ENCODE measurements around the gene VPS16.

Gene VPS16

GRCh38 chr20:2840138-2840966 is at the start of gene VPS16, which contains the start of gene PCED1A:
VPS16 (plus strand) TSS chr20:2840745; CDS start chr20:2840775, 30 bp downstream.
PCED1A (minus strand) TSS chr20:2840655; CDS start chr20:2839912, 743 bp downstream.
- peak; percentile 76 to 89 (median 82) for DNase-seq (ENCODE audit: low read depth in 3 of 3)

DNA sequence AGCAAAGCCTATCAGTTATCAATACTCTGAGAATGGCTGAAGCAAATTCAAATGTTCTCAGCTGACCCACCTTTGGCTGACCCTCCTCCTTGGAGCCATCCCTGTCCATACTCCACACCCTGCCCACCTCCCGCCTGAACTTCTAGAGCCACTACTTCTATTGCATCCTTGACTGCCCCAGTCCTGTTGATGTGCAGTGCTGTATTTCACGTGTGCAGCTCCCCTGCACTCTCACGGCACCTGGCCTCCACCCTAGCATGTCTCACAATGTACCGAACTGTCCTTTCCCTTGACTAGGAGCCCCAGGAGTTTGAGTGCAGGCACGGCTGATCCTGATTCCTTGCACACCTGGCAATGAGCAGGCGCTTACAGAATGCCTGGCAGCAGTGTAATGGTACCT is 47.1 kb upstream of the VPS16 start:
- DNase-seq (ENCODE audit: low read depth in 3 of 3), result no peak

GRCh38 chr20:2794202-2794748 is 46.3 kb upstream of the VPS16 start:
- no peak for DNase-seq (ENCODE audit: low read depth in 3 of 3)

GRCh38 chr20:2794866-2795447 is 45.6 kb upstream of the VPS16 start:
- DNase-seq (ENCODE audit: low read depth in 3 of 3), result no peak

- no peak for DNase-seq (ENCODE audit: low read depth in 3 of 3)
These were observed 45.1 kb upstream of the VPS16 start for GRCh38 chr20:2795451-2795850.

DNA sequence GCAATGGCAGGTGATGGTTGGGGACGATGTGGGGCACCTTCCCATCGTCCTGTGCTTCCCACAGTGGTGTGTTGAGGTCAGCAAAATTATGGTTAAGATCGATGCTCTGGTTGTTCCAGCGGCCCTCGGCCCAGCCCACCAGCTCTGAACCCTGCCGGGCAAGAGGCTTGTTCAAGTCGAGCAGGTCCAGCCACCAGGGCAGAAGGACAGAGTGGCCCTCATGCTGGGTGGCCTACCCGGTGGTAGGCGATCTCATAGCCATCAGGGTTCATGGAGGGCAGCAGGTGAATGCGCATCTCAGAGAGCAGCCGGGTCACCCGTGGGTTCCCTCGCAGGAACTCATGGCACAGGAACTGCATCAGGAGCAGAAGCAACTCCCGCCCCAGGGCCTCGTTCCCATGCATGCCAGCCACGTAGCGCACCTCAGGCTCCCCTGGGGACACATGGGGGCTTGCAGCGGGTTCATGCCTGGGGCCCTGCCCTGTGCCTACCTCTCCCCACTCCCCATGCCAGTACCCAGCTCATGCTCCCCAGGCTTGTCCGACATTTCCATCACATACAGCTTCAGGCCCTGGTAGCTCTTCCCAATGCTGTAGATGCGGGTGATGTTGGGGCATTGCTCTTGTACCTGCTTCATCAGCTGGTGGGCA is 44.4 kb upstream of the VPS16 start:
- no peak for DNase-seq (ENCODE audit: low read depth in 3 of 3)

GRCh38 chr20:2797136-2797983 is 43.2 kb upstream of the VPS16 start:
- no peak for DNase-seq (ENCODE audit: low read depth in 3 of 3)

- no peak for DNase-seq (ENCODE audit: low read depth in 3 of 3)
These were observed 42.3 kb upstream of the VPS16 start for GRCh38 chr20:2798095-2798805.

DNA sequence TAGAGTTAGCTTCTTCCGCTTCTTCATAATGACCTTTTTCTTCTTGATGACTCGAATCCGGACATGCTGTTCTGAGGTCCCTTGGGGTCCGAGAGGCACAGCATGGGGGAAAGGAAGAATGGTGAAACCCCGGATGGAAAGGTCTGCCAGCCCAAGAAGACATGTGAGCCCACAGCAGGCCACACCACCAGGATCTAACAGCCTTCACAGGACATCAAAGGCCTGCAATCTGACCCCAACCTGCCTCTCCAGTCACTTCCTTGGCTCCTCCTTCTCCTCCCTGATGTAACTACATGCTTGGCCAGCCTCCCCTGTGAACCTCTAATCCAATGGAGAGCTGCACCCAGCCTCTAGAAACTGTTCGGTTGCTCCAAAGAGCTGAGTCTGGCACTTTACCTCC is 41.7 kb upstream of the VPS16 start:
- no peak for DNase-seq (ENCODE audit: low read depth in 3 of 3)

- DNase-seq (ENCODE audit: low read depth in 3 of 3), result no peak
These were observed 41.3 kb upstream of the VPS16 start for GRCh38 chr20:2799271-2799670.

DNA sequence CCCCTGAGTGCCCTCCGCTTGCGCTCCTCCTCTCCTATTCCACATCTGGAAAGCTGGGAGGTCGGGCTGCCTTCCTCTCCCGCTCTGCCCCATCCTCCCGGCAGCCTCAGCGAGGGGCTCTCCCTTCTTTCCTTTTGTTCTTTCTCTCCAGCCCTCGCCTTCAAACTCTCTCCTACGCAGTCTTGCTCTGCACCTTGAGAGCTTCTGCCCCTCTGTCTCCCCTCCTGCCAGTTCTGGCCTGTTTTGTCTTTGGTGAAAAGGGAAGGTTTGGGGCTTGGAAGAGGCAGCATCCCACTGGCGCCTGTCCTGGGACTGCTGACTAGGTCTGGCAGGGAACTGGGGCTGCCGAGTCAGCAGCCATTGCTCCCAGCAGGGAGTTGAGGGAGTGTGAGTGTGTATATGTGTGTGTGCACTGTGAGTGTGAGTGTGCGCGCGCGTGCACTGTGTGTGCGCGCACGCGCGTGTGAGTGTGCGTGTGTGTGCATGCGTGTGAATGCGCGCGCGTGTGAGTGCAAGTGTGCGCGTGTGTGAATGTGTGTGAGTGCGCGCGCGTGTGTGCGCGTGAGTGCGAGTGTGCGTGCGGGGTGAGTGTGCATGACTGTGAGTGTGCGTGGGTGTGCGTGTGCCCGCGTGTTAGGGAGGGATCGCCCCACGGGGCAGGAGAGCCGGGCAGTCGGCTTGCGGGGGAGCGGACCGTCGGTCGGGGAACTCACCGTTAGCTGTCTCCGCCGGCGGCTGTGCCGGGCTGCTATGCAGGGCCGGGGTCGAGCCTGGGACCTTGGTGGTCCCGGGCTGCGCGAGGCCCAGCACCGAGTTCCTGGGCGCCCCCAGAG is 40.6 kb upstream of the VPS16 start:
- no peak for DNase-seq (ENCODE audit: low read depth in 3 of 3)

DNA sequence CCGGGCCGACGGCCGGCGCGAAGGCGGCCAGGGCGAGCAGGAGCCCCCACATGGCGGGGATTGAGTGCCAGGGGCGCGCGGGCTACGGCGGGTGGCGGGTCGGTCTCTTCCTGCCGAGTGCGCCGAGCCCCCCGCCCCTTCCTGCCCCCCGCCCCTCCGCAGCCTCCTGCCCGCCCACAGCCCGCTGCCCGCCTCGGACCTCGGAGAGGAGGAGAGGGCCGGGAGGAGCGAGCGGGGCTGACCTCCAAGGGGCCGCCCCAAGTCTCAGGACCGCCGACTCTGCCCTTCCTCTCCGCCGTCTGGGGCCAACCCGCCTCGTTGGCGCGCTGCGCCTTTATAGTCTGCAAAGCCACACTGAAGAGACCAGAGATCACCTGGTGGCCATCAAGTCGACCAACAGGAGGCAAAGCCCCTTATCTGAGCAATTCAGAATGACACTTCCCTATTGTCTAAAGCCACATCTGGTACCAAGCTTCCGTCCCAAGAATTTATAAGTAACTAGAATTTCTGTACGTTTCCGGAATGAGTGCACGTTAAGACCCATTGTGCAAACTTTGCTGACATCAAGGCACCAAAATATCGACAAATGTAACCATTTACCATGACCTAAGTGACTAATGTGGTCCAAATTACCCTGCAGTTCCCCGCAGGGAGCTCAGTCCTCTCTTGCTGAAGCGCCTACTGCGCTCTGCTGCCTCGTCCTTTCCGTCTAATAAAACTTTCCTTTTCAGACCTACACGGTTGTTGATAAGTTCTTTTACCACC is 39.8 kb upstream of the VPS16 start, which contains the start of gene CPXM1:
Gene CPXM1 (minus strand): TSS at position 107 of the 765 bp plus-strand sequence. CDS start 55 bp downstream, at position 52.
- no peak for DNase-seq (ENCODE audit: low read depth in 3 of 3)

- no peak for DNase-seq (ENCODE audit: low read depth in 3 of 3)
These were observed 39.2 kb upstream of the VPS16 start for GRCh38 chr20:2801286-2801728.

DNA sequence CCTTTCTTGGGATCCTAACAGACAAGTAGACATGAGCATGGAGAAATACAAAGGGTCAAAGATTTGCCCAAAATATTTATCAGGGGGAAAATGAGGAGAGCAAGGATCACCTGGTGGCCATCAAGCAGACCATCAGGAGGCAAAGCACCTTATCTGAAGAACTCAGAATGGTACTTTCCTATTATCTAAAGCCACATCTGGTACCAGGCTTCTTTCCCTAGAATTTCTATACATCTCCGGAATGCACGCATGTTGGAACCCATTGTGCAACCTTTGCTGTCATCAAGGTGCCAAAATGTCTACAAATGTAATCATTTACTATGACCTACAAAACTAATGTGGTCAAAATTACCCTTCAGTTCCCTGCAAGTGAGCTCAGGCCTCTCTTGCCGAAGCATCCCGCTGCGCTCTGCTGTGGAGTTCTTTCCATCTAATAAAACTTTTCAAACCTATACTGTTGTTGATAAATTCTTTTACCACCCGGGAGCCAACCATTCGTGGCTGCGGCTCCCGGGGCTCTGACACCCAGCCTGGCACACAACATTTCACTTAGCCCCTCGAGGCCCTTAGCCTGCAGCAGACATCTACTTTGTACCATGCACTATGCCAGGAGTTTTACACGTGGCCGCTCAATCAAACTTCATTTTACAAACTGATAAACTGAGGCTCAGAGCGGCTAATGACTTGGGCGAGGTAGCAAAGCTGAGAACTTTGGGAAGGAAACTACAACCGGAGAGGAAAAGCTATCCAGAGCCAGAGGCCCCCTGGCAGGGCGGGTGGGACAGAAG is 36.3 kb upstream of the VPS16 start:
- no peak for DNase-seq (ENCODE audit: low read depth in 3 of 3)

GRCh38 chr20:2804852-2805688 is 35.5 kb upstream of the VPS16 start:
- no peak for DNase-seq (ENCODE audit: low read depth in 3 of 3)

GRCh38 chr20:2805689-2806350 is 34.7 kb upstream of the VPS16 start:
- DNase-seq (ENCODE audit: low read depth in 3 of 3), result no peak

DNA sequence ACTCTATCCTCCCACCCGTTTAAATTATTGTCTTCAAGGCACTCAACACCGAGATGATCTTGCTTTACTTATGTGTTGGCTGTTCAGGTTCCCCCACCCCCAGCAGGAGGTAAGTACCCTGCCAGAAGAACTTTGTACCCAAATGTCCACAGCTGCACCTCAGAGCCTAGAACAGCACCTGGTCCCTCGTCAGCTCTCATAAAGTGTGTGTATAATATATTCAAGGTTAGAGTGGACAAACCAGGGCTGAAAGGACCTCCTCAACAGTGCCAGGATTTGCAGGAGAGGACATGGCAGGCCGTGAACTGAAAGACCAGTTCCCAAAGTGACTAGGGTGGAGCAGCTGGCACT is 34.2 kb upstream of the VPS16 start:
- DNase-seq (ENCODE audit: low read depth in 3 of 3), result no peak
